Measurements from ENCODE around the gene FYTTD1.

Gene FYTTD1

GRCh38 chr3:197833930-197834715 lies 84.4 kb downstream of the FYTTD1 start:
- no peak for DNase-seq (ENCODE audit: low read depth)

- DNase-seq (ENCODE audit: low read depth) = no peak
Observed at GRCh38 chr3:197835509-197835908, 85.8 kb downstream of the FYTTD1 start.

GRCh38 chr3:197836244-197836643 lies 86.6 kb downstream of the FYTTD1 start:
- DNase-seq (ENCODE audit: low read depth) = no peak
